GM19397 (cell line): Measurements from ENCODE around the gene GLT8D2.
"Not testable (repeated sequence)": the region's sequence is repeated elsewhere in the genome, so short reads cannot be mapped to it uniquely, and the experiment has no call there.

Experiments
- ATAC-seq: cut with Tn5 transposase; IDR thresholded peaks from one replicate; pipeline ENCODE4 v1.9.1; 2021; ENCODE audit warnings: mild to moderate bottlenecking, moderate library complexity; ENCODE audit not compliant: unreplicated experiment

Gene GLT8D2

GRCh38 chr12:104054681-104055346, 4.8 kb upstream of the GLT8D2 start:
- no peak for ATAC-seq

- no peak for ATAC-seq
These were observed 449 bp upstream of the GLT8D2 start for GRCh38 chr12:104050436-104050835.

DNA sequence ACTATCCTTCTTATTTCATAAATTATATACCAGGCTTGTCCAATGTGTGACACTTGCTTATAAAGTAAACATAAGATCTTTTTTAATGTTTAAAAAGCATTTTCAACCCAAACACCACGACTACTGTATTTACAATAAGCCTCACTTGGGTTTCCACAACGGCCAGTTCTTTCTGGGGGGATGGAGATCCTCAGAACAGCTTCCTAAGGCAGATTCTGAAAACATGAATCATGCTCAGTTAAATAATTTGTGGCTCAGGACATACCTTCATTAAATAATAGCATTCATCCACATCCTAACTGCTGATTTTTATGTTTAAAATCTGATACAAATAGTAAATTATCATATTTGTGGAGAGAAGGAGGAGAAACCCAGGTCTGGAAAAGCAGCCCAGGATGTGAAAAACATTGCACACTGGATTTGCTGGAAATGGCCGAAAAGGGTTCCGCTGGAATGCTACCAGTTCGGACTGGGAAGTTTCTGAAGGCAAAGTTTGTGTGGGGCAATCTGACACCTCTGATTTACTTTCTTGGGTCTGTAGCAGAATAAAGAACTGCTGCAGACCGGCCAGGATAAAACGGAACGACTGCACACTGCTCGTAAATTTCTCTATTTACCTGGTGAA, 597 bp downstream of the GLT8D2 start:
- no peak for ATAC-seq

DNA sequence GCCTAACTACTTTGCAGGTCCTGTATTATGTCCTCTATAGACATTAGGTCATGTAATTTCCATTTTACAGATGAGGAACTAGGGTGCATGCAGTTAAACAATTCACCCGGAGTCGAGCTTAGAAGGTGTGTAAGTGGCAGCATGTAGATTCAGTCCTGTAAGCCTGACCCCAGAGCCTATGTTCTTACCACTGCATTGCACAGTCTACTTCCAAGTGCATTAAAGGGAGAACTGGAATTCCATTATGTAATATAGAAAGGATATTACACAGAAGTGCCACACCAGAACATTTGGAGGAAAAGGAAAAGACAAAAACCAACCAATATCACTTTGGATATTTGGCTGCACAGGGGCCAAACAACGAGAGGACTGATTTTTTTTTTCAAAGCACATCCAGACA, 1.2 kb downstream of the GLT8D2 start:
- ATAC-seq: no peak

GRCh38 chr12:104048162-104048561, 1.8 kb downstream of the GLT8D2 start:
- no peak for ATAC-seq

GRCh38 chr12:104046306-104046705, 3.7 kb downstream of the GLT8D2 start:
- no peak for ATAC-seq

DNA sequence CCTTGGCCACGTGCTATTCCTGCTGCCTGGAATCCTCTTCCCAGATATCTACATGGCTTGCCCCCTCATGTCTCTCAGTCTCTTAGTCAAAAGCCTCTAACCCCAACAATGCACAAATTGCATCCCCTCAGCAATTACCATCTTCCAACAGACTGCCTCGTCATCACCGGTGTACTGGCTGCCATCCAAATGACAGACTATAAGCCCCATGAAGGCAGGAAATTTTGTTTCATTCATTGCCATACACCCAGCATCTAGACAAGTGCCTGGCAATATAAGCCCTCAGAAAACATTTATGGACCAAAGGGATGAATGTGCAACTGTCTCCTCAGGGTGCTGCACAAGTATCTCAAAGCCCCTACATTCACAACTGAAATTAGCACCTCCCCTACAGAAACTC, 5.8 kb downstream of the GLT8D2 start:
- ATAC-seq: no peak

GRCh38 chr12:104042580-104042979, 7.4 kb downstream of the GLT8D2 start:
- ATAC-seq: no peak

DNA sequence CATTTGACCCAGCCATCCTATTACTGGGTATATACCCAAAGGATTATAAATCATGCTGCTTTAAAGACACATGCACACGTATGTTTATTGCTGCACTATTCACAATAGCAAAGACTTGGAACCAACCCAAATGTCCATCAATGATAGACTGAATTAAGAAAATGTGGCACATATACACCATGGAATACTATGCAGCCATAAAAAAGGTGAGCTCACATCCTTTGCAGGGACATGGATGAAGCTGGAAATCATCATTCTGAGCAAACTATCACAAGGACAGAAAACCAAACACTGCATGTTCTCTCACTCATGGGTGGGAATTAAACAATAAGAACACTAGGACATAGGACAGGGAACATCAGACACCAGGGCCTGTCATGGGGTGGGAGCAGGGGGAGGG, 10.2 kb downstream of the GLT8D2 start:
- not testable (repeated sequence) for ATAC-seq

DNA sequence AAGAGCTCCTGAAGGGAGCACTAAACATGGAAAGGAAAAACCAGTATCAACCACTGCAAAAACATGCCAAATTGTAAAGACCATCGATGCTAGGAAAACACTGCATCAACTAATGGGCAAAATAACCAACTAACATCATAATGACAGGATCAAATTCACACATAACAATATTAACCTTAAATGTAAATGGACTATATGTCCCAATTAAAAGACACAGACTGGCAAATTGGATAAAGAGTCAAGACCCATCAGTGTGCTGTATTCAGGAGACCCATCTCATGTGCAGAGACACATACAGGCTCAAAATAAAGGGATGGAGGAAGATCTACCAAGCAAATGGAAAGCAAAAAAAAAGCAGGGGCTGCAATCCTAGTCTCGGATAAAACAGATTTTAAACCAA, 13.8 kb downstream of the GLT8D2 start:
- not testable (repeated sequence) for ATAC-seq

GRCh38 chr12:104030596-104030995, 19.4 kb downstream of the GLT8D2 start:
- not testable (repeated sequence) for ATAC-seq

GRCh38 chr12:104026841-104027599, 23.0 kb downstream of the GLT8D2 start:
- ATAC-seq: no peak

GRCh38 chr12:104025771-104026170, 24.2 kb downstream of the GLT8D2 start:
- ATAC-seq: no peak

DNA sequence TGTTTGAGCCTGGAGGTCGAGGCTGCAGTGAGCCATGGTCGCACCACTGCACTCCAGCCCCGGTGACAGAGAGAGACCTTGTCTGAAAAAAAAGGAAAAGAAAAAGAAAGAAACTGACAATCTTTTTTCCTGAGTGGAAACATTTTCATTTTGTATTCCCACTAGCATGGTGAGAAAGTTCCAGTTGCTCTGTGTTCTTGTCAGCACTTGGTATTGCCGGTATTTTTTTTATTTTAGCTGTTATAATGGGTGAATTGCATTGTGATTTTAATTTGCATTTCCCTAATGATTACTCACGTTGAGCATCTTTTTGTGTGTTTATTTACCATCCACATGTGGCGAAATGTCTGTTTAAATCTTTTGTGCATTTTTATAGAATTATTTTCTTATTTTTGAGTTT, 25.6 kb downstream of the GLT8D2 start:
- ATAC-seq: no peak

DNA sequence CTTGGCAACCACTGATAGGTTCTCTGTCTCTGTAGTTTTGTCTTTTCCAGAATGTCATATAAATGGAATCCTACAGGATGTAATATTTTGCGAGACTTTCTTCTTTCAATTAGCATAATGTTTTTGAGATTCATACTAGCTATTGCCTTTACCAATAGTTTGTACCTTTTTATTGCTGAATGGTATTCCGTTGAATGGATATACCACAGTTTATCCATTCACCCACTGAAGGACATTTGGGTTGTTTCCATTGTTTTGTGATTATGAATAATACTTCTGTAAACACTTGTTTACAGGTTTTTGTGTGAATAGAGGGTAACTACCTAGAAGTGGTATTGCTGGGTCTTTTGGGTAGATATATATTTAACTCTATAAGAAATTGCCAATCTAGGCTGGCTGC, 26.3 kb downstream of the GLT8D2 start:
- no peak for ATAC-seq

GRCh38 chr12:104022786-104023185, 27.2 kb downstream of the GLT8D2 start:
- no peak for ATAC-seq

- not testable (repeated sequence) for ATAC-seq
These were observed 28.1 kb downstream of the GLT8D2 start for GRCh38 chr12:104021862-104022261.

DNA sequence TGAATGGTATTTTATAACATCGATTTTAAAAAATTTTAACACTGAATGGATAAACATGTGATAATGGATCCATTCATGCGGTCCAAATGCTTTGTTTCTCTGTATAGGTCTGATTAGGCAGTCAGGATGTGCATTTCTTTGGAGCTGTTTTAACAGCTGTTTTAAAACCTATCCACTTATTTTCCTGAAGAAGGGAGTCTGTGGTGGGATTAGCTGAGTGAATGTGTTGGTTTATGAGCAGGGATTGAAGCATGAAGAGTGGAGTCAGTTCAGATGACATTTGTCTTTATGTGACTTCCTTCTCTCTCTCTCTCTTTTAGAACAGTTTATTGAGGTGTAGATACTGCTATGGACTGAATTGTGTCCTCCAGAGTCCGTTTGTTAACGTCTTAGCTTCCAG, 37.7 kb downstream of the GLT8D2 start:
- no peak for ATAC-seq

- ATAC-seq: no peak
These were observed 38.7 kb downstream of the GLT8D2 start for GRCh38 chr12:104011253-104011652.

- no peak for ATAC-seq
These were observed 39.3 kb downstream of the GLT8D2 start for GRCh38 chr12:104010606-104011169.

- no peak for ATAC-seq
These were observed 39.9 kb downstream of the GLT8D2 start for GRCh38 chr12:104010121-104010520.

- ATAC-seq: no peak
These were observed 43.1 kb downstream of the GLT8D2 start for GRCh38 chr12:104006929-104007328.
